Panc1 (cell line): ENCODE data around the gene UBAC2.

Source experiments
- CTCF ChIP-seq: fragments of 450-650 bp; IDR thresholded peaks from 2 replicates; pipeline ENCODE4 v1.5.1; 2017; ENCODE audit warnings: mild to moderate bottlenecking
- REST ChIP-seq, 2 experiments: IDR thresholded peaks; 2 replicates each; pipeline ENCODE4 v1.6.1; 2011 to 2012; ENCODE audit warnings: low read depth in 2 of 2, control low read depth in 1 of 2, low read length in 1 of 2, mild to moderate bottlenecking in 1 of 2, moderate library complexity in 1 of 2; ENCODE audit not compliant: insufficient read depth in 1 of 2

GRCh38 chr13:99273128-99273527 is 72.5 kb downstream of the UBAC2 start:
- TF ChIP-seq CTCF (no peak), REST (IDR thresholded peaks at IDR 0.05; ENCODE audit: insufficient read depth in 1 of 2, low read depth in 2 of 2, low read length in 1 of 2) (no peak)
